Activated B cell treated with CpG ODN at 0.5 μM for 24 hours (primary cell): ENCODE measurements around the gene PRPF39. TPM values are rescaled to one million over a fixed set of nuclear protein-coding genes. Genes with fewer than 3 reads are reported as not detected.

Experiments used
- ATAC-seq: fragments of 200-7000 bp; cut with Tn5 transposase; one replicate; pipeline ENCODE4 v1.10.0; 2021; ENCODE audit warnings: low read depth, mild to moderate bottlenecking, moderate library complexity
- CTCF ChIA-PET: fragments of 350-600 bp; sonication (Branson Sonifier 250); formaldehyde crosslinking; loops from one replicate; lab custom pipeline; 2021; ENCODE audit warnings: antibody characterized with exemption; lab: Charles Lee
- POLR2A ChIA-PET: fragments of 350-600 bp; sonication (Branson Sonifier 250); formaldehyde crosslinking; loops from one replicate; lab custom pipeline; 2021; ENCODE audit warnings: antibody characterized with exemption; lab: Charles Lee
- DNase-seq: peaks from one replicate; pipeline ENCODE4 v3.0.0; 2022
- H3K27ac Mint-ChIP-seq: one replicate; pipeline ENCODE4 v1.8.0; 2020; ENCODE audit warnings: mixed read lengths
- H3K27me3 Mint-ChIP-seq: one replicate; pipeline ENCODE4 v1.8.0; 2021; ENCODE audit warnings: mixed read lengths
- H3K36me3 Mint-ChIP-seq: one replicate; pipeline ENCODE4 v1.8.0; 2021; ENCODE audit warnings: low read depth, mixed read lengths
- H3K4me1 Mint-ChIP-seq: one replicate; pipeline ENCODE4 v1.8.0; 2021; ENCODE audit warnings: mixed read lengths
- H3K4me3 Mint-ChIP-seq: one replicate; pipeline ENCODE4 v1.8.0; 2020; ENCODE audit warnings: mild to moderate bottlenecking, mixed read lengths
- H3K9me3 Mint-ChIP-seq: one replicate; pipeline ENCODE4 v1.8.0; 2020; ENCODE audit warnings: mixed read lengths
- CTCF ChIP-seq: fragments of 200-600 bp; IDR thresholded peaks from one replicate; pipeline ENCODE4 v1.8.0; 2022; ENCODE audit warnings: antibody characterized with exemption, mild to moderate bottlenecking
- intact Hi-C: fragments of 100-400 bp; cut with micrococcal nuclease; formaldehyde crosslinking; loops from one replicate; pipeline ENCODE4 v1.15.1; 2024
- total RNA-seq: library from RNA; stranded (reverse); gene quantifications from 2 replicates; pipeline ENCODE4 v1.2.3, GENCODE V29; 2022

Gene PRPF39
- total RNA-seq, 1 donor from 2014 or later = 46.0 TPM

GRCh38 chr14:45039390-45039789 is 44.5 kb upstream of the PRPF39 start:
- Mint-ChIP-seq H3K27ac (no peak overlapping the region), H3K27me3 (no peaks in the 10 kb centered on the region), H3K9me3 (peaks cover 2% of the 10 kb centered on the region), H3K36me3 (peaks cover 47% of the 10 kb centered on the region), H3K4me3 (no peak overlapping the region), H3K4me1 (no peaks in the 10 kb centered on the region)
- POLR2A ChIA-PET = no interaction called here
- ATAC-seq (no peak), DNase-seq (no peak)
- intact Hi-C loops = no loop called here
- CTCF ChIA-PET = no interaction called here
- no peak for TF ChIP-seq CTCF

- DNase-seq (no peak), ATAC-seq (no peak)
- H3K4me3 Mint-ChIP-seq = no peak overlapping the region
- no peaks in the 10 kb centered on the region for H3K27me3 Mint-ChIP-seq
- H3K4me1 Mint-ChIP-seq = no peaks in the 10 kb centered on the region
- no peak for TF ChIP-seq CTCF
- POLR2A ChIA-PET = no interaction called here
- peaks cover 2% of the 10 kb centered on the region for H3K9me3 Mint-ChIP-seq
- CTCF ChIA-PET = no interaction called here
- intact Hi-C loops = no loop called here
- no peak overlapping the region for H3K27ac Mint-ChIP-seq
- peaks cover 49% of the 10 kb centered on the region for H3K36me3 Mint-ChIP-seq
Observed at GRCh38 chr14:45041641-45042040, 42.3 kb upstream of the PRPF39 start.

- Mint-ChIP-seq H3K4me3 (no peak overlapping the region), H3K27ac (no peak overlapping the region), H3K9me3 (no peaks in the 10 kb centered on the region), H3K36me3 (peaks cover 31% of the 10 kb centered on the region), H3K27me3 (no peaks in the 10 kb centered on the region), H3K4me1 (peaks cover 3% of the 10 kb centered on the region)
- no peak for DNase-seq
- intact Hi-C loops = no loop called here
- POLR2A ChIA-PET = no interaction called here
- CTCF ChIA-PET = no interaction called here
- ATAC-seq = no peak
- no peak for TF ChIP-seq CTCF
Observed at GRCh38 chr14:45044638-45045037, 39.3 kb upstream of the PRPF39 start.

GRCh38 chr14:45048385-45048784 is 35.5 kb upstream of the PRPF39 start:
- H3K4me3 Mint-ChIP-seq = no peak overlapping the region
- POLR2A ChIA-PET = interaction anchor here (1.1 kb wide), 1 partner anchor 87 kb away, joined by 3 read pairs; the partner anchor contains the start of genes KLHL28 and TOGARAM1
- no peak for TF ChIP-seq CTCF
- DNase-seq (no peak), ATAC-seq (no peak)
- H3K9me3 Mint-ChIP-seq = no peaks in the 10 kb centered on the region
- H3K36me3 Mint-ChIP-seq = peaks cover 39% of the 10 kb centered on the region
- peaks cover 3% of the 10 kb centered on the region for H3K4me1 Mint-ChIP-seq
- intact Hi-C loops = no loop called here
- H3K27me3 Mint-ChIP-seq = no peaks in the 10 kb centered on the region
- H3K27ac Mint-ChIP-seq = no peak overlapping the region
- CTCF ChIA-PET = no interaction called here

- H3K27me3 Mint-ChIP-seq = no peaks in the 10 kb centered on the region
- ATAC-seq (no peak), DNase-seq (no peak)
- TF ChIP-seq CTCF = no peak
- H3K4me1 Mint-ChIP-seq = peaks cover 3% of the 10 kb centered on the region
- peaks cover 37% of the 10 kb centered on the region for H3K36me3 Mint-ChIP-seq
- POLR2A ChIA-PET = no interaction called here
- CTCF ChIA-PET = no interaction called here
- H3K4me3 Mint-ChIP-seq = no peak overlapping the region
- no peaks in the 10 kb centered on the region for H3K9me3 Mint-ChIP-seq
- intact Hi-C loops = no loop called here
- no peak overlapping the region for H3K27ac Mint-ChIP-seq
Observed at GRCh38 chr14:45051180-45051579, 32.7 kb upstream of the PRPF39 start.
